Activated T-cell treated with anti-CD3 and anti-CD28 coated beads for 1 hour (primary cell): ENCODE results near the gene CHCHD1.
A peak's percentile ranks its signal among the peaks of the same experiment; 100 is the strongest.
"Not testable (repeated sequence)": the region's sequence is repeated elsewhere in the genome, so short reads cannot be mapped to it uniquely, and the experiment has no call there.

Experiments used
- DNase-seq: peaks from one replicate; pipeline ENCODE4 v3.0.0-alpha.2; 2020; ENCODE audit warnings: low read depth

The CHCHD1 gene

GRCh38 chr10:73781879-73782748 lies at the start of gene CHCHD1:
TSS of gene CHCHD1 (plus strand) at chr10:73782048. CDS start at chr10:73782076, 28 bp downstream.
- DNase-seq = peak; percentile 85

- no peak for DNase-seq
These were observed 49.4 kb upstream of the CHCHD1 start for GRCh38 chr10:73732426-73732825.

- DNase-seq = no peak
These were observed 48.8 kb upstream of the CHCHD1 start for GRCh38 chr10:73732931-73733623.

- no peak for DNase-seq
These were observed 47.7 kb upstream of the CHCHD1 start for GRCh38 chr10:73734028-73734720.

- DNase-seq = no peak
These were observed 47.0 kb upstream of the CHCHD1 start for GRCh38 chr10:73734796-73735305.

- not testable (repeated sequence) for DNase-seq
These were observed 41.2 kb upstream of the CHCHD1 start for GRCh38 chr10:73740501-73741254.

- no peak for DNase-seq
These were observed 39.5 kb upstream of the CHCHD1 start for GRCh38 chr10:73742454-73742734.

GRCh38 chr10:73743327-73743904 lies 38.4 kb upstream of the CHCHD1 start:
- DNase-seq = no peak

- DNase-seq = peak; percentile 91
These were observed 37.8 kb upstream of the CHCHD1 start, which contains the start of gene SEC24C for GRCh38 chr10:73743905-73744663. TSS of gene SEC24C (plus strand) at chr10:73744372. CDS start at chr10:73746833, 2,461 bp downstream.

GRCh38 chr10:73744664-73744975 lies 37.2 kb upstream of the CHCHD1 start:
- peak; percentile 25 for DNase-seq

GRCh38 chr10:73746721-73747120 lies 35.1 kb upstream of the CHCHD1 start:
- no peak for DNase-seq

- no peak for DNase-seq
These were observed 31.0 kb upstream of the CHCHD1 start for GRCh38 chr10:73750819-73751218.

- DNase-seq = no peak
These were observed 25.7 kb upstream of the CHCHD1 start for GRCh38 chr10:73756183-73756582.

- no peak for DNase-seq
These were observed 22.9 kb upstream of the CHCHD1 start for GRCh38 chr10:73758704-73759511.

GRCh38 chr10:73759512-73760115 lies 22.2 kb upstream of the CHCHD1 start:
- no peak for DNase-seq

GRCh38 chr10:73761781-73762180 lies 20.1 kb upstream of the CHCHD1 start:
- DNase-seq = no peak

GRCh38 chr10:73762915-73763314 lies 18.9 kb upstream of the CHCHD1 start:
- no peak for DNase-seq

GRCh38 chr10:73763343-73763742 lies 18.5 kb upstream of the CHCHD1 start:
- DNase-seq = no peak

GRCh38 chr10:73765066-73765465 lies 16.8 kb upstream of the CHCHD1 start:
- DNase-seq = no peak

- DNase-seq = peak; percentile 65
These were observed 13.0 kb upstream of the CHCHD1 start for GRCh38 chr10:73768881-73769280.
